H1 (cell line): ENCODE results near the gene CMIP. TPM values are rescaled to one million over a fixed set of nuclear protein-coding genes. Genes with fewer than 3 reads are reported as not detected.
A peak's percentile ranks its signal among the peaks of the same experiment; 100 is the strongest.

Experiments
- ATF3 ChIP-seq: IDR thresholded peaks from 2 replicates; pipeline ENCODE4 v1.6.1; 2011; ENCODE audit warnings: low read depth, mild to moderate bottlenecking, low read length; ENCODE audit not compliant: insufficient read depth
- CEBPB ChIP-seq: IDR thresholded peaks from 2 replicates; pipeline ENCODE4 v1.6.1; 2012; ENCODE audit warnings: low read depth, low read length
- GTF2F1 ChIP-seq: IDR thresholded peaks from 2 replicates; pipeline ENCODE4 v1.6.1; 2012; ENCODE audit warnings: low read depth, low read length, improper control_type of control experiment, borderline replicate concordance
- HDAC2 ChIP-seq, 2 experiments: fragments of 300-600 bp in 1 of 2; sonication (generic) in 1 of 2; IDR thresholded peaks; 2 replicates each; pipeline ENCODE4 v1.6.1; 2011 to 2012; ENCODE audit warnings: low read depth in 2 of 2, low read length in 2 of 2, mild to moderate bottlenecking in 2 of 2, moderate library complexity in 2 of 2, borderline replicate concordance in 1 of 2, inconsistent platforms in 1 of 2
- JUND ChIP-seq: IDR thresholded peaks from 2 replicates; pipeline ENCODE4 v1.6.1; 2011; ENCODE audit warnings: mild to moderate bottlenecking, improper control_type of control experiment, low read length
- MAFK ChIP-seq: IDR thresholded peaks from 2 replicates; pipeline ENCODE4 v1.6.1; 2012; ENCODE audit warnings: low read depth, mild to moderate bottlenecking, improper control_type of control experiment, low read length
- MAX ChIP-seq: IDR thresholded peaks from 2 replicates; pipeline ENCODE4 v1.6.1; 2012; ENCODE audit warnings: inconsistent platforms
- PHF8 ChIP-seq: fragments of 200-600 bp; sonication (generic); conservative IDR thresholded peaks from 2 replicates; pipeline ENCODE4 v1.7.1; 2012; ENCODE audit warnings: low read depth, mild to moderate bottlenecking, inconsistent platforms, low read length, moderate library complexity
- POLR2AphosphoS5 ChIP-seq: IDR thresholded peaks from 2 replicates; pipeline ENCODE4 v1.6.1; 2011; ENCODE audit warnings: low read depth, low read length
- POU5F1 ChIP-seq: IDR thresholded peaks from 2 replicates; pipeline ENCODE4 v1.6.1; 2011; ENCODE audit warnings: low read depth, mild to moderate bottlenecking, low read length, moderate library complexity
- RAD21 ChIP-seq, 2 experiments: IDR thresholded peaks in 1 of 2; conservative IDR thresholded peaks in 1 of 2; 2 replicates each; pipeline ENCODE4 v1.6.1; 2011; ENCODE audit warnings: low read depth in 2 of 2, low read length in 2 of 2, improper control_type of control experiment in 1 of 2, inconsistent platforms in 1 of 2, mild to moderate bottlenecking in 1 of 2, moderate library complexity in 1 of 2
- RBBP5 ChIP-seq: IDR thresholded peaks from 2 replicates; pipeline ENCODE4 v1.7.1; 2012; ENCODE audit warnings: low read depth, mild to moderate bottlenecking, inconsistent platforms, low read length, moderate library complexity, borderline replicate concordance
- SP2 ChIP-seq: IDR thresholded peaks from 2 replicates; pipeline ENCODE4 v1.6.1; 2012; ENCODE audit warnings: mild to moderate bottlenecking, low read length, inconsistent platforms
- SRF ChIP-seq: IDR thresholded peaks from 2 replicates; pipeline ENCODE4 v1.6.1; 2011; ENCODE audit warnings: mild to moderate bottlenecking, low read depth, low read length, moderate library complexity
- TBP ChIP-seq: IDR thresholded peaks from 2 replicates; pipeline ENCODE4 v1.6.1; 2011; ENCODE audit warnings: low read depth, low read length, improper control_type of control experiment
- TCF12 ChIP-seq: IDR thresholded peaks from 2 replicates; pipeline ENCODE4 v1.6.1; 2011; ENCODE audit warnings: low read depth, mild to moderate bottlenecking, low read length
- TEAD4 ChIP-seq: IDR thresholded peaks from 2 replicates; pipeline ENCODE4 v1.6.1; 2012; ENCODE audit warnings: low read depth, low read length, inconsistent platforms, mixed read lengths
- YY1 ChIP-seq: IDR thresholded peaks from 2 replicates; pipeline ENCODE4 v1.6.1; 2011; ENCODE audit warnings: low read depth, mild to moderate bottlenecking, low read length
- polyA plus RNA-seq, 7 experiments: library from polyadenylated mRNA; depleted of rRNA in 3 of 7; stranded (reverse) in 5 of 7; unstranded in 2 of 7; fragments of >200 nt in 5 of 7; fragments of 200-250 nt in 2 of 7; gene quantifications; 1 replicate in 5 of 7; 2 replicates in 1 of 7; 4 replicates in 1 of 7; pipeline versions ENCODE4 v1.2.1 to v1.2.3, GENCODE V29; 2011 to 2013; ENCODE audit warnings: missing spikeins in 2 of 7, mixed read lengths in 2 of 7
- total RNA-seq: library from RNA; stranded (reverse); fragmentation: NEBNext Ultra II Directional; extraction: Animal tissue kit (Norgen Biotek cat#: 25700); gene quantifications from 2 replicates; pipeline ENCODE4 v1.2.1, GENCODE V29; 2021
- TF ChIP-seq, protein P1 (sequence below), 3 experiments: IDR thresholded peaks; 1 replicate in 2 of 3; 2 replicates in 1 of 3; pipeline versions ENCODE4 v1.5.1 to v1.6.1; 2011; ENCODE audit warnings: low read length in 3 of 3, mild to moderate bottlenecking in 3 of 3, inconsistent platforms in 2 of 3, low read depth in 1 of 3, moderate library complexity in 1 of 3; ENCODE audit not compliant: insufficient read depth in 1 of 3; ENCODE audit errors: control extremely low read depth in 1 of 3

The CMIP gene
- total and polyA plus RNA-seq, 2 of the 8 experiments (the other 6 are each of a cell fraction or from before 2014, with no cell fraction given), result 7.9 to 53.2 TPM

- TF ChIP-seq MAX (peak; percentile 99), PHF8 (peak; percentile 9; the same call in 1 of the 2 replicates), RBBP5 (0 out of 2 replicates have a peak, but pooled peaks have one; percentile 6), POLR2AphosphoS5 (no peak; the same call in 1 of the 2 replicates), HDAC2 (IDR thresholded peaks at IDR 0.05; ENCODE audit: borderline replicate concordance in 1 of 2, low read depth in 2 of 2, low read length in 2 of 2) (peak in 1 of 2 experiments; percentile 34; a peak in 1 of 4 replicates), MAFK (no peak), YY1 (peak; percentile 40; the same call in 1 of the 2 replicates), ATF3 (no peak), POU5F1 (0 out of 2 replicates have a peak, but pooled peaks have one; percentile 32), TCF12 (peak; percentile 86; the same call in 1 of the 2 replicates), TEAD4 (peak; percentile 25; the same call in 1 of the 2 replicates), SP2 (no peak), CEBPB (peak; percentile 0; the same call in 1 of the 2 replicates), JUND (0 out of 2 replicates have a peak, but pooled peaks have one; percentile 71), RAD21 (IDR thresholded peaks at IDR 0.05 in 1 of 2, conservative IDR thresholded peaks at IDR 0.05 in 1 of 2; ENCODE audit: low read depth in 2 of 2, low read length in 2 of 2) (peak; percentile 56 to 59), SRF (no peak), GTF2F1 (0 out of 2 replicates have a peak, but pooled peaks have one; percentile 58), TBP (0 out of 2 replicates have a peak, but pooled peaks have one; percentile 45)
- TF ChIP-seq, protein P1, sequence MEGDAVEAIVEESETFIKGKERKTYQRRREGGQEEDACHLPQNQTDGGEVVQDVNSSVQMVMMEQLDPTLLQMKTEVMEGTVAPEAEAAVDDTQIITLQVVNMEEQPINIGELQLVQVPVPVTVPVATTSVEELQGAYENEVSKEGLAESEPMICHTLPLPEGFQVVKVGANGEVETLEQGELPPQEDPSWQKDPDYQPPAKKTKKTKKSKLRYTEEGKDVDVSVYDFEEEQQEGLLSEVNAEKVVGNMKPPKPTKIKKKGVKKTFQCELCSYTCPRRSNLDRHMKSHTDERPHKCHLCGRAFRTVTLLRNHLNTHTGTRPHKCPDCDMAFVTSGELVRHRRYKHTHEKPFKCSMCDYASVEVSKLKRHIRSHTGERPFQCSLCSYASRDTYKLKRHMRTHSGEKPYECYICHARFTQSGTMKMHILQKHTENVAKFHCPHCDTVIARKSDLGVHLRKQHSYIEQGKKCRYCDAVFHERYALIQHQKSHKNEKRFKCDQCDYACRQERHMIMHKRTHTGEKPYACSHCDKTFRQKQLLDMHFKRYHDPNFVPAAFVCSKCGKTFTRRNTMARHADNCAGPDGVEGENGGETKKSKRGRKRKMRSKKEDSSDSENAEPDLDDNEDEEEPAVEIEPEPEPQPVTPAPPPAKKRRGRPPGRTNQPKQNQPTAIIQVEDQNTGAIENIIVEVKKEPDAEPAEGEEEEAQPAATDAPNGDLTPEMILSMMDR (IDR thresholded peaks at IDR 0.05; ENCODE audit: control extremely low read depth in 1 of 3, insufficient read depth in 1 of 3, low read depth in 1 of 3, low read length in 3 of 3), result peak; percentile 77 to 100 (median 91)
These were observed 285.8 kb downstream of the CMIP start (continued) for GRCh38 chr16:81730090-81731051.
